Adrenal gland (tissue), 5 donors: ENCODE measurements around the gene HSPB1.

ENCODE experiments used
- POLR2A ChIP-seq, 2 donors: fragments of 450-650 bp; IDR thresholded peaks; one replicate each; pipeline ENCODE4 v1.6.1; 2017; ENCODE audit warnings: antibody characterized with exemption in 2 of 2, mild to moderate bottlenecking in 2 of 2, moderate library complexity in 1 of 2
- TF ChIP-seq, protein P1 (sequence below), 6 experiments: fragments of 450-650 bp in 4 of 6; fragments of 200-600 bp in 2 of 6; sonication (generic) in 1 of 6; IDR thresholded peaks; 1 replicate in 5 of 6; 2 replicates in 1 of 6; pipeline versions ENCODE4 v1.5.1 to v1.8.0; 2016 to 2021; ENCODE audit warnings: antibody characterized with exemption in 6 of 6, mild to moderate bottlenecking in 2 of 6, moderate library complexity in 1 of 6
- donor health status: DM: no; HTN: no; CAD: no.

DNA sequence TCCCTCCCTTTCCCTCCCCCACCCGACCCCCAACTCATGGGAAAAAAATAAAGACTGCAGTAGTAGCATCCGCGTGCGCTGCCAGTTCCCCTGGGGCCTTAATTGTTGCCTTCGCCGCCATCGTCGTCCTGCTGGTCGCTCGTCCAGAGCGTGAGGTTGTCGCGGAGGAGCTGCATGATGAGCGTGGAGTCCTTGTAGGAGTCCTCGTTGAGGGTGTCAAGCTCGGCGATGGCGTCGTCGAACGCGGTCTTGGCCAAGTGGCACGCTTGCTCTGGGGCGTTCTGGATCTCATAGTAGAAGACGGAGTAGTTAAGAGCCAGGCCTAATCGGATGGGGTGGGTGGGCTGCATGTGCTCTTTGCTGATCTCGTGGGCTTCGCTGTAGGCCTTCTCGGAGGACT is 27.0 kb downstream of the HSPB1 start:
- TF ChIP-seq POLR2A (IDR thresholded peaks at IDR 0.05): no peak
- TF ChIP-seq, protein P1, sequence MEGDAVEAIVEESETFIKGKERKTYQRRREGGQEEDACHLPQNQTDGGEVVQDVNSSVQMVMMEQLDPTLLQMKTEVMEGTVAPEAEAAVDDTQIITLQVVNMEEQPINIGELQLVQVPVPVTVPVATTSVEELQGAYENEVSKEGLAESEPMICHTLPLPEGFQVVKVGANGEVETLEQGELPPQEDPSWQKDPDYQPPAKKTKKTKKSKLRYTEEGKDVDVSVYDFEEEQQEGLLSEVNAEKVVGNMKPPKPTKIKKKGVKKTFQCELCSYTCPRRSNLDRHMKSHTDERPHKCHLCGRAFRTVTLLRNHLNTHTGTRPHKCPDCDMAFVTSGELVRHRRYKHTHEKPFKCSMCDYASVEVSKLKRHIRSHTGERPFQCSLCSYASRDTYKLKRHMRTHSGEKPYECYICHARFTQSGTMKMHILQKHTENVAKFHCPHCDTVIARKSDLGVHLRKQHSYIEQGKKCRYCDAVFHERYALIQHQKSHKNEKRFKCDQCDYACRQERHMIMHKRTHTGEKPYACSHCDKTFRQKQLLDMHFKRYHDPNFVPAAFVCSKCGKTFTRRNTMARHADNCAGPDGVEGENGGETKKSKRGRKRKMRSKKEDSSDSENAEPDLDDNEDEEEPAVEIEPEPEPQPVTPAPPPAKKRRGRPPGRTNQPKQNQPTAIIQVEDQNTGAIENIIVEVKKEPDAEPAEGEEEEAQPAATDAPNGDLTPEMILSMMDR (IDR thresholded peaks at IDR 0.05): no peak
